Measurements from ENCODE around the gene PHACTR2.

DNA sequence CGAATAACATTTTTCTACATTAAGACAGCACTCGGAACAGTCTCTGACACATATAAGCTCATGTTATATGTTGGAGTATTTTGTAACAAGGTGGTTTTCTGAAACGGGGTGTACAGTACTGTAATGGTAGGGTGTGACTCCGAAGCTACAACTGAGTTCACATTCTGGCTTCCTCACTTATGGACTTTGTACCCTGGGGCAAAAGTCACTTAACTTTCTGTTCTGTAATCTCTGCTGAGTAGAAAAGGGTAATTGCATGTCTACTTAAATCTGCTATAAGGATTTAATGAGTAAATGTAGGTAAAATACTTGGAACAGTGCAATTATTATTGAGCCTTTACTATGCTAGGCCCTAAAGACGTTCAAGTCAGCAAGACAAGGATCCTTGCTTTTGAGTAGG lies 160.6 kb downstream of the PHACTR2 start:
- TF ChIP-seq CTCF (IDR thresholded peaks at IDR 0.05; ENCODE audit: borderline replicate concordance, extremely low read depth, low read length, poor library complexity, severe bottlenecking) (no peak), EZH2 (IDR thresholded peaks at IDR 0.05; ENCODE audit: borderline replicate concordance, low read depth, low read length, severe bottlenecking) (no peak)
